Endothelial cell of hepatic sinusoid (primary cell): ENCODE results near the gene SLIT3.

Experiments used
- in situ Hi-C: cut with HindIII; loops from 2 replicates; pipeline ENCODE4 v1.10.0; 2017; ENCODE audit warnings: low sequenced_read_pairs

SLIT3 gene

DNA sequence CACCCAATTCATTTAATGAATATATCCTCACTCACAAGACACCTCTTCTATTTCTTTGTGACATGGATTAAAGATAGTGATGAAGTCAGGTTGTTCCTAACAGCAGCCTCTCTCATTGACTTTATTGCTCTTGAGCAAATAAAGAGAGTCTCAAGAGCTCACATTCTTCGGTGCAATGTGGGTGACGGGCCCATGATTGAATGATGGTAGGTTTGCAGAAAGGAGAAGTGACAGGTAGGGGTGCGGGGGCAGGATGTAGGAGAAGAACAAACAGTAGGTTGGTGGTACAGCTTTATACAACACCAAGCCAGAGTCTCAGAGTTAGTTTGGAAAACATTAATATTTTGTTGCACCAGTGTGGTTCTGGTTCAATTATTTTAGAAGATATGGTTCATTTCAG lies 122.2 kb downstream of the SLIT3 start:
- in situ Hi-C loops = loop anchor here (10.0 kb wide), 1 partner anchor 366 kb away; no protein-coding TSS in a partner anchor

DNA sequence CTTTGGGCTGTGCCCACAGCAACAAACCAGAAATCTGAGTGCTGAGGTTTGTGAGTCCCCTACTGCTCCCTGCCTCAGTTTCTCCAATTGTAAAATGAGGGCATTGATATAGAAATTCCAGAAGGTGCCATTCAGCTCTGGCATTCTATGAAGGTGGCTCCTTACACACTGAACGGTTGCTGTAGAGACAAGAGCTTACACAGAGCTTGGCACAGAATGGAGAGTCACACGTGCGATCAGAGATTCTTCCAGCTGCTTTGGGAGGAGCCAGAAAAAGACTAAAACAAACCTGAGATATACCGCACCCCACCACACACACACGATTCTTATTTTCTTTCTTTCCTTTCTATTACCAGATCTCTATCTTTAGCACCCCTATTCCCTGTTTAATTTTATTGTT lies 122.7 kb downstream of the SLIT3 start:
- in situ Hi-C loops = loop anchor here (10.0 kb wide), 1 partner anchor 367 kb away; no protein-coding TSS in a partner anchor

DNA sequence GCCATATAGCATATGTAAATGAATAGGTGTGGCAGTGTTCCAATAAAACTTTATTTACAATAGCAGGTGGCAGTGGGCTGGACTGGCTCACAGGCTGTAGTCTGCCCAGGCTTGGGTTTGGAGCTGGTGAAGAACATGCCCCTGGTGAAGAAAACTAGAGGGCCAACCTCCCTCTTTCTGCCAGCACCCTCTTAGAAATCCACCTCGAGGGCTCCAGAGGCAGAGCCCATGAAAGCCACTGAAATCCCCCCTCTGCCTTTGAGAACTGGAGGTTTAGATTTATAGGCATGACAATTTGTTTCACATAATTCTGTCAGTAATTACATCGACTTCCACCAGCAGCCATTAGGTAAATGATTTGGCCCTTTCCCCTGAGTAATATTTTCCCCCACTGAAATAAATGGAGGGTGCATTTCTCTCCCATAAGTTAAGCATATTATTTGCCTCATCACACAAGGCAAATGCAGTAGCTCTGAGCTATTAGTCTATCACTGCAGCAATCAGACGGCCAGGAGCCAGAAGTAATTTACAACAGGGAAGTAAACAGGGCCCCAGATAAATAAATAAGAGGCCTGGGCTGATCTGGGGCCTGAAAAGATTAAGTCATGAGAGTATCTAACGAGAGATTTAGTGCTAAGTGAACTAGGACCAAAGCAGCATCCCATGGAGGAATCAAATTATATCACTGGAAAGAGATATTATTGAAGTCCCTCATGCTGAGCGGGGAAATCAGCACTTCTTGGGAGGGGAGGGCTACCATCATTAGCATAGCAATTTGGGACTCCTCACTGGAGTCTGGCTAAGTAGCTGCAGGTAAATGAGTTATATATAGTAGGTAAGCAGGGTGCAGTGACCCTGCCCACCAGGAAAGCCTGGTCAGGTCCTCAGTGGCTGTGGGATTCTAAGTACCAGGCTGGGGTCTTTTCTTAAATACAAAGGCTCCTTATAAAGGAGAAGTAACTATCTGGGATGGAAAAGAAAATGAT lies 123.9 kb downstream of the SLIT3 start:
- in situ Hi-C loops = loop anchor here (10.0 kb wide), 1 partner anchor 368 kb away; no protein-coding TSS in a partner anchor

DNA sequence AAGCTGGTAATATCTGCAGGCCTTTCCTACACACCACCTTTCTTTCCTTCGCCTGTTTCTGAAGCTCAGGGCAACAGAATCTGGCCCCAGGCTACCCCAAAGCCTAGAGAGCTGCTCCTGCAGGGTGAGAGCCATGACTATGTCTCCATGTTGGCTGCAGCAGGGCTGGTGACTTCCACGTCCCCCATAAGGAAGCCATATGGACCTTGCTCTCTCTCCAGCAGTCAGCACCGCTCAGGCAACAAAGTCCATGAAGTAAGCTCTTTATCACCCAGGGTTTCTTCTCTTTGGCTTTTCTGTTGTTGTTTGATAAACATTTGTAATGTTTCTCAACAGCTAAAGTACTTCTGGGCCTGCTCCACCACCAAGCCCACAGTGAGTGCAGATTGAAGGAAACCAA lies 125.2 kb downstream of the SLIT3 start:
- in situ Hi-C loops = loop anchor here (10.0 kb wide), 1 partner anchor 369 kb away; no protein-coding TSS in a partner anchor

DNA sequence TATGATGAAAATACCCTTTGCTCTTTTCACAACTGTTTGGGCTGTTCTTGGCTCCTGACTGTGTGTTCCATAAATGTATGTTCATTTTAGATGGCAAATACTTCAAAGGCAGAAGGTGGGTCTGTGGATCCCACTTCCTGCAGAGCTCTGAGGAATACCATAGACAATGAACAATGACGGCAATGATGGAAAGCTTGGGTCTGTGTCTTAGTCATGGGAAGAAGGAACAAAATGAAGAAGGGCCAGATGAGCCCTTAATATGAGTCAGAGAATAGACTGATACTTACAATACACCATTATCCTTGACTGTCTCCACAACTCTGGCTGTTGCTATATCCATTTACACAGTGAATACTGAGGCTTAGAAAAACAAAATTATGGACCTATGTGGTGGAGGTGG lies 126.0 kb downstream of the SLIT3 start:
- in situ Hi-C loops = loop anchor here (10.0 kb wide), 1 partner anchor 370 kb away; no protein-coding TSS in a partner anchor

DNA sequence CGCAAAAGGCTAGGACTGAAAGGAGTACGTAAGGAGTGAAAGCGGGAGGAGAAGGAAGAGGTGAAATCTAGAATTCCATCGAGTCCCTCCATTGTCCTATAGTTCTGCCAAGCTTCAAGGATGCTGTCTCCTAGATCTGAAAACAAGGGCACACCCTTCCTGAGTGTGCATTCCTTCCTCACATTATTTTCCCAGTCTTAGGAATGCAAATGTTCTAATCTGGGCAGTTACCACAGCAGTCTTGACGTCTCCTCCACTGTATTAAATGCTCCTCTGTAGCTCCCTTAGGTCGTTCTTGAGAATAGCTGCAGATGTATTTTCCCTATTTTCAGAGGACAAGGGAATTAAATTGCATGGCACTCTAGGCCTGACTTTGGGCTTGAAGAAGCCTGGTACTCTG lies 127.6 kb downstream of the SLIT3 start:
- in situ Hi-C loops = loop anchor here (10.0 kb wide), 1 partner anchor 371 kb away; no protein-coding TSS in a partner anchor

DNA sequence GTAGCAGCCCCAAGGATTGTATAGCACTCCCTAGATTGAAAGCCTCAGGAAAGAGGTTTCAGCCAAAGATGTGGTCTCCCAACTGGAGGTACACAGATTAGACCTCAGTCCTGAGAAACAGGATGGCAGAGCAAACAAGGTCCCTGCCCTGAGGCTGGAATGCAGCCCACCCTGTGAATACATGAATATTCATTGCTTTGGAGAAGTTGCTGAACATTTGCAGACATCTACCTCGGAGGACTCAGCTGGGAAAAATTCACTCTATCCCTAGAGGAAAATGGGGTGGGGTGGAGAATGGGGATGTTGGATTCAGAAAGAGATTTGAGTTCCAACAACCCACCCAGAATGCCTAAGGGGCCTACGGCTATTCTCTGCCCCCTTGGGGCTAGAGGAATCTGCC lies 129.4 kb downstream of the SLIT3 start:
- in situ Hi-C loops = loop anchor here (10.0 kb wide), 1 partner anchor 373 kb away; no protein-coding TSS in a partner anchor

DNA sequence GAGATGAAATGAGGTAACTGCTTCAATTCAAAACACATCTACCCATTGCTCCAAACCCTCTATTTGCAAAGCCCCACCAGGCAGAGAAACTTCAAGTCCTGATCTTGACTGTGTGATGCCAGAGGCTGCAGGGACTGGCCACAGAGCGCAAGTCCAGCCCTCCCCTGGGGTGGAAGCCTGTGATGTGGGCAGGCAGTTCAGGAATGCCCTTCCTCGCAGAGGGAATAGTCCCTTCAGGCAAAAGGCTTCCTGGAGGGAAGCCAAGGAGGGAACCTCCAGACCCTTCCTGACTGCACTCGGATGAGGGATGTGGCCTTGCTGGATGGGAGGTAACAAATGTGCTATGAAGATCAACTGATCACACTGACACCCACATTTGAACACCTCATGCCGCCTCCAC lies 131.2 kb downstream of the SLIT3 start:
- in situ Hi-C loops = loop anchor here (10.0 kb wide), 1 partner anchor 375 kb away; no protein-coding TSS in a partner anchor

DNA sequence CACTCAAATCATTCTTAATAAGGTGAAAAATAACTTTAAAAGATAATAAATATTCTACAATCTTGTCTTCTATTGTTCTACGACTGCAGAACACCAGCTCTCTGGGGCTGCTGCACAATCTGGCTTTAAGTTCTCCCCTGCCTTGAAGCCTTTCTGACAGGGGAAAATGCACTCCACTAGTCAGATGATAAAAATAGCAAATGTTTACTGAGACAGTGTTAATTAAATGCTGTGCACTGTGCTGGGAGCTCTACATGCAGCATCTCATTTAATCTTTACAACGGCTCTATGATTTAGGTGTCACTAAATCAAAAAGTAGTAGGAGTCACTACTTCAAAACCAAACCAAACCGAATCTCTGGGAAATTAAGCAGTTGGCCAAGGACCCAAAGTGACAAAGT lies 132.7 kb downstream of the SLIT3 start:
- in situ Hi-C loops = no loop called here

DNA sequence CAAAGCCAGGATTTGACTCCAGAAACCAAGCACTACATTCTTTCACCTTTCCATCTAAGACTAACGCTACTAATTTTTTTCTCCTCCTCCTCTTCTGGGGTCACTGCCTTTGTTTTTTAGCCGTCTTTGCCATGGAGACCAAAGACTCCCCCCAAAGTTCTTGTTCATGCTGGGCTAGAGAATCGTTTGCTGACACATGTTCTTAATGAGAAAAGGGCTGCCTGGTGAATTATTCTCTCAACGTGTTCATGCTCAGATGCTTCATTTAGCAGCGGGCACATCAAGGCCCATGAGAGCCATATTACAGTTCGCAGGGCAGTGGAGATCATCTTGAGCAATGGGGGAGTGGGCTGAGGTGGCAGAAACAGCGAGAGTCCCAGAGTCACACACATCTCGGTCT lies 134.9 kb downstream of the SLIT3 start:
- in situ Hi-C loops = no loop called here

DNA sequence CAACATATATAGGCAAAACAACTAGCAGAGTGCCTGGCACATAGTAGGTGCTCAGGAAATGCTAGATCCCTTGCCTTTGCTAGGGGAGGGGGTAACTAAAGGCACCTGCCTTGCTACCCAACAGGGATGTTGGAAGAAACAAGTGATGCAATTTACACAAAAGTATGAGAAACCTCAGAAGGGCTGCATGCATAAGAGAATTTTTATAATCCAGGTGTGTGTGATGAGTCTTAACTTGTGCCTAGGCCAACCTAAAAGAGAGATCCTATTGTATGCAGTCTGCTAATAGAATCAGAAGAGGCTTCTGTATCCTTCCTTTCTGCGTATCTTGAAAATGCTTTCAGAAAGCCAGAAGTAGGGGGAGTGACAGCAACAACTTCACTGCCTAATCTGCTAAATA lies 135.9 kb downstream of the SLIT3 start:
- in situ Hi-C loops = no loop called here

DNA sequence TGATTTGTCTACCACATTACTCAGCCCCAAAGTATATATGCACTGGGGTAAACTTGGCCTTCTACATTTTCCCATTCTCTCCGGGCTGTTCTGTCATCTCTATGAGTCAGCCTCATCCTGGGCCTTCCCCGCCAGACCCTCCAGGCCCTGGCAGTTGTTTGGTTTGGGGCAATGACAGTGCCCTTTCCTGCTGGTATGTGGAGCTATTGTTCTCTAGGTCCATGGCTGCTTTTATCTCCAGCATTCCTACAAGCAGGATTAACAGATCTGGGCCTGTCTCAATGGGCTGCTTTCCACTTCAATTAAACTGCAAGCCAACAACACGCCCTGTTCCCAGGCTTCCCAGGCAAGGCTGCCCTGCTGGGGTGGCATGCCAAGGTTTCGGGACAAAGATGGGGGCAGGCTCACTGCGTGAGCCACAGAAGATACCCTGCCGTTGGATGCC lies 136.4 kb downstream of the SLIT3 start:
- in situ Hi-C loops = no loop called here

DNA sequence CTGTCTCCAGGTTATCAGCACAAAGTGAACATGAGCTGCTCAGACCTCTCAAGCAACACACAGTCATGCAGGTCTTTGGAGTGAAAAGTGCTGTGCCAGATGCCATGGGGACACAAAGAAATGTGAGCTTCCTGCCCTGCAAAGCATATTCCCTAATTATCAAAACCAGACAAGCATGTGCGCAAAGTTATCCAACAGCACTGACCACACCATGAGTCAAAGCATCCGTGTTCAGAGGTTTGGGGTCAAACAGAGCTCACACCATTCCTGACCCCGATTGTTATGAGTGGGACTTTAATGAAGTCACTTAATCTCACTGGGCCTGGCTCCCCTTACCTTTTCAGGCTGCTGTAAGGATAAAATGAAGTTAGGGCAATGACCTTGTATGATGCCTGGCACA lies 138.5 kb downstream of the SLIT3 start:
- in situ Hi-C loops = no loop called here

DNA sequence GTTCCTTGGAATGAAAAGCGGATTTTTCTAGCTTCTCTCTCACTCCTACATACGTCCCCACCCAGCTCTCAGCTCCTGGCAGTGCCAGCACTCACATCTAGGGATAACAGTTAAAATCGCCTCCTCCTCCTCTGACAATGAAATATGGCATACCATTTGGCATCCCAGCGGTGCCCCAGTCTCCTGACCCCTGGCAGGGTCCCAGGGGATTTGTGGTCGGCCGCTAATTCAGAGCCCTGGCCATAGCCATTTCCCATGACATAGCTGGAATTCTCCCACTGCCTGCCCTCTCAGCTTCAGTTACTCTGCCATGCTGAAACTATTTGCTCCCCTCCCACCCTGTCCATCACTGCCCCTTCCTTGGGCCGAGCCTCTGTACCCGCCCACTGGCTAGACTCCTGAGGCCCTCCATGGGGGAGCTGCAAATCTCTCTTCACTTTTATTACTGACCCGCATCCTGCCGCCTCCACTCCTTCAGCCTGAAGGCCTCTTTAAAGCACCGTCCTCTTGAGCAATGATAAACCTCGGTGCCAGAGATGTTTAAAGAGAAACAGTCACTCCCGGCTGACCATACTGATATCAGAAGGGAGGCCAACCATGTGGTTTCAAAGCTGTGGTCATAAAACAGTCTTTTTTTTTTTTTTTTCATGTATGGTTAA lies 139.8 kb downstream of the SLIT3 start:
- in situ Hi-C loops = no loop called here

DNA sequence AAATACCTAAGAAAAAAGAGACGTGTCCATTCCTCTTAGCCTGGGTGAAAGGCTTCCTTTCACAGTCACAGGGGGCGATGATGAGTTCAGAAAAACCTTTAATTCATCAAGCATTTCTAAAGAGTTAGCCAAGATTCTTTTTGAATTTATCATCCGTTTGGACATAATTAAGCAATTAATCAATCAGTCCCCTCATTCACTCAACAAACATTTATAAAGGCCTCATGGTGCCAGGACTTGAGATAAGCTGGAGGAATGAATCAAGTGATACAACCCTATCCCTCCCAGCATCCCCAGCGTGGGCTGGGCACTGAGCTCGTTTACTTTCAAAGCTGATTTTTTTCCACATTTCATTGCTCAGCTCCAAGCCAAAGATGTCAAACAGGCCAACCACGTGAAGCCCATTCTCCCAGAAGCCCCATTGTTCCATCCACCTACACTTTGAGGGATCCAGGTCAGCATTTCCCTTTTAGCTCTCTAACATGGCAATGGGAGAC lies 140.5 kb downstream of the SLIT3 start:
- in situ Hi-C loops = no loop called here

DNA sequence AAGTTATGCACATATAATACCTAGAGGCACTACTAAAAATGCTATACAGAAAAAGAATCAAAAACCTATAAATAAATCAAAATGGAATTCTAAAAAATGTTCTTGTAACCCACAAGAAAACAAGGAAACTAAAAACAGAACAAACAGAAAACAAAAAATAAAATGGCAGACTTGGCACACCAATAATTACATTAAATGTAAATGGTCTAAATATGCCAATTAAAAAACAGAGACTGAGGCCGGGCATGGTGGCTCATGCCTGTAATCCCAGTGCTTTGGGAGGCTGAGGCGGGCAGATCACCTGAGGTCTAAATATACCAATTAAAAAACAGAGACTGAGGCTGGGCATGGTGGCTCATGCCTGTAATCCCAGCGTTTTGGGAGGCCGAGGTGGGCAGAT lies 142.2 kb downstream of the SLIT3 start:
- in situ Hi-C loops = no loop called here

DNA sequence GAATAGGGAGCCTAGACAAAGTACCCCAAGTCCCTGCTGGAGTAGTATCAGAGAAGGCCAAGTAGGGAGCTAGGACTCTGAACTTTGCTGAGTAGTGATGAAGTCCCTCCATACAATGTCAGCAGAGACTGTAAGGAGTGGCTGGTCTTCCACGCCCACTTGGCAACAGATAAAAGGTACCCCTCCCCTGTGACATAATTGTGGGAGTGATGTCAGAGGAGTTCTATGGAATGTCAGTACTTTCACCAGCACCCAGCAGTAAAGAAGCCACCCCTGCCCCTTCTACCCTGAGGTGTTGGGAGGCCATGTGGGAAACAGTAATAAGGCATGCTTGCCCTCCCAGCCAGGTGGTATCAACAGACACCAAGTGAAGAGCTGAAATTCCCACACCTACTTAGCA lies 143.9 kb downstream of the SLIT3 start:
- in situ Hi-C loops = no loop called here

DNA sequence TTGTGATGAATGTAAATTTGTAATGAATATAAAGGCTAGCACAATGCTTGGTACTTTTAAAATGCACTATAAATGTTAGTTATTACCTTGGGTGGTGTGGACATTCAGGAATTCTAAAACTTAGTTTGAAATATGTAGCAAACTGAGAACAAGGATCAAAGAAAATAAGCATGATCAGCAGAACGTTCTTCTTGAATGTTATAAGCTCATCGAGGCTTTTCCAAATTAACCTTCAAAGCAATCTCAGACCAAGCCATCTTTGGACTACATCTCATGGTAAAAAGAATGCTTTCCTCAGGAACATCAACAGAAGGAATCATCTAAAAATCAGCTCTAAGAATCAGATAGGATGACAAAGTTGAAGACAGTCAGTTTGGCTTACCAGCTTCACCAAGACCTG lies 146.3 kb downstream of the SLIT3 start:
- in situ Hi-C loops = no loop called here

DNA sequence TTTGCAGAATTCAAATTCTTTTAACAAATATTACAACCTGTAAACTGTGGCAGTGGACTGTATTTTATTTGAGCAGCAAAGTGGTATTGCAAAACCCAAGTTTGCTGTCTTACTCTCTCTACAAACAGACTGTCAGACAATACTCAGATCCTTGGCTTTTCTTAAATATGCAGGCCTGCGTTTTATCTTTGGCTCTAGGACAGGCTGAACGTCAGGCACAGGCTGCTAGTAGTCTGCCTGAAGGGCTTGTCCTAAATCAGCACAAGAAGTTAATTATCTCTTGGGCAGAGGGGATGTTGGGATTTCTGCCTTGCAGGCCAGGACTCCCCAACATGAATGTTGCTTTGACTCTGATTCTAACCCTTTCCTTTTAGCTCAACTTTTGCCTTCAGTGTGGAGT lies 147.5 kb downstream of the SLIT3 start:
- in situ Hi-C loops = no loop called here

DNA sequence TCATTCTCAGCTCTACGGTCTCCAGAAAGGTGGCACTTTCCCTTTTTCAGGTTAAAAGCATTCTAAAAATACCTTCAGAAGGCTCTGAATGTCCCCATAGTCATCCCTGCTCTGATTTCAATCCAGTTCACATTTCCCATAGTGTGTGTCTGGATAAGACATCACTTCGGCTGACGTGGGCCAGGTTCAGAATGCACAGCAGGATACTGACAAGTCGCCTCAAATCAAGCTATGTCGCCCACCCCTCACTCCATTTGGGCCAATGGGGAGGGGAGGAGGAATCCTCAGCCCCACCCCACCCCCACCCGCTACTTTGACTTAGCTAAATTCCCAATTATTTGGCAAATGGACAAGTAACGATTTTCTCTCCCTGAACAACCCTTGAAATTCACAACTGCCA lies 148.0 kb downstream of the SLIT3 start:
- in situ Hi-C loops = no loop called here

DNA sequence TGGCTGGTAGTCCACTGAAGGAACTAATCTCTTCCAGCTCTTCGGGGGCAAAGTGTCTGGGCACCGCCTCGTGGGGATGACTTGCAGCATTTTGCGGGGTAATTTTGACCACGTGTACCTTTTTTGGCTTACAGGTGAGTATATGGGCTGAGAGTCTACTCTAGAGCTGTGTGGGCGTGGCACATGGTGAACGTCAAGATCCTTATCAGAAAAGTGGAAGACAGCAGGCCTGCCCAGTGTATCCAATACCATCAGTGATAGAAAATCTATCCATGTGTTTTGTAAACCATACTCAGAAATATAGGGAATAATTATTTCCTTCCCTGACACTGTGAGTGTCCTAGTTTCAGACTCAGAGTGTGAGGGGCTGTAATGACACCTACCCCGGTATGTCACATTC lies 148.5 kb downstream of the SLIT3 start:
- in situ Hi-C loops = no loop called here
